ENCODE measurements around the gene TMC3.
"Not testable (repeated sequence)": the region's sequence is repeated elsewhere in the genome, so short reads cannot be mapped to it uniquely, and the experiment has no call there.

TMC3 gene

GRCh38 chr15:81373775-81374395 lies at the start of gene TMC3:
Gene TMC3, minus strand, starts transcription at chr15:81374213. Its CDS starts 136 bp downstream, at chr15:81374077.
- TF ChIP-seq CTCF (IDR thresholded peaks at IDR 0.05; ENCODE audit: control insufficient read depth, extremely low read depth, insufficient read depth) = no peak
- no peak for DNase-seq (ENCODE audit: low read depth)
- H3K4me3 ChIP-seq (ENCODE audit: low read depth, low read length) = no peak within 1 kb of the TSS

- TF ChIP-seq CTCF (IDR thresholded peaks at IDR 0.05; ENCODE audit: control insufficient read depth, extremely low read depth, insufficient read depth) = no peak
- no peak overlapping the region for H3K4me3 ChIP-seq (ENCODE audit: low read depth, low read length)
- DNase-seq (ENCODE audit: low read depth) = no peak
Observed at GRCh38 chr15:81421461-81421860, 47.4 kb upstream of the TMC3 start.

DNA sequence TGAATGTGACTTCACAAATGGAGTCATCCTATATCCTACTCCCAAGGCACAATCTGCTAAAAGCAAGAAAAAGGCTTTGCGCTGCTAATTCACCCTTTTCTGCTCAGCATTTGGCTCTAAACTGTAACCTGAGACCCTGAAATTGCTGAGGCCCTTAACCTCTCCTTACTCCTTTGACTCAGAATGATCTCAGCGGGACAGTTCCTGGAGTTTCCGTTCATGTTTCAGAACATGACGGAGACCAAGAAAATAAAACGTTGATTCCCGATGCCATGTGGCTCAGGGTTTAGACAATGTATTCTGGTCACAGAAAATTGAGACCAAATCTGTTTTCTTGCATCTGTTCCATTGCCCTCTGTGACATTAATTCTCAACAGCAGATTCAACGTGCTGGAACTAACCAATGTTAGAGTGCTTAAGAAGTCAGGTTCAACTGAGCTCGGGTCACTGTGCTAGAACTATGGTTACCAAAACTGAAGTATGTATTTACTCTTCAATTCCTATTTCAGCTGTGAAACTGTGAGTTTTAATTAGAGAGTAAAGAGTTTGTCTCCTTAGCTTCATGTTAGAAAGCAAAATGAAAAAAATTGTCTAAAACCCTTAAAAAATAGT lies 45.4 kb upstream of the TMC3 start:
- no peak for TF ChIP-seq CTCF (IDR thresholded peaks at IDR 0.05; ENCODE audit: control insufficient read depth, extremely low read depth, insufficient read depth)
- no peak for DNase-seq (ENCODE audit: low read depth)
- no peak overlapping the region for H3K4me3 ChIP-seq (ENCODE audit: low read depth, low read length)

DNA sequence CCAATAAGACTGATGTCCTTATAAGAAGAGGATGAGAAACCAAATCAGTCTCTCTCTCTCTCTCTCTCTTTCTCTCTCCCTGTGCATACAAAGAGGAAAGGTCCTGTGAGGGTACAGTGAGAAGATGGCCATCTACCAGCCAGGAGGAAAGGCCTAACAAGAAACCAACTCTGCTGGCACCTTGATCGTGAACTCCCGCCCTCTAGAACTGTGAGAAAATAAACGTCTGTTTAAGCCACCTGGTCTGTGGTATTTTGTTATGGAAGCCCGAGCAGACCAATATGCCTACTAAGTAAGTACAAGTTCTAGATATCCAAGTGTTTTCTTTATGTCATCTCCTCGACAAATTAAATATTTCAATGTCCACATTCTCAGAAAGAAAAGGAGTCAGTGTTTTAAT lies 44.9 kb upstream of the TMC3 start:
- TF ChIP-seq CTCF (IDR thresholded peaks at IDR 0.05; ENCODE audit: control insufficient read depth, extremely low read depth, insufficient read depth) = no peak
- DNase-seq (ENCODE audit: low read depth) = no peak
- H3K4me3 ChIP-seq (ENCODE audit: low read depth, low read length) = no peak overlapping the region

GRCh38 chr15:81418444-81418843 lies 44.4 kb upstream of the TMC3 start:
- DNase-seq (ENCODE audit: low read depth) = no peak
- TF ChIP-seq CTCF (IDR thresholded peaks at IDR 0.05; ENCODE audit: control insufficient read depth, extremely low read depth, insufficient read depth) = no peak
- no peak overlapping the region for H3K4me3 ChIP-seq (ENCODE audit: low read depth, low read length)

- DNase-seq (ENCODE audit: low read depth); H3K4me3 ChIP-seq (ENCODE audit: low read depth, low read length): not testable (repeated sequence)
Observed at GRCh38 chr15:81414274-81414968, 40.4 kb upstream of the TMC3 start.

DNA sequence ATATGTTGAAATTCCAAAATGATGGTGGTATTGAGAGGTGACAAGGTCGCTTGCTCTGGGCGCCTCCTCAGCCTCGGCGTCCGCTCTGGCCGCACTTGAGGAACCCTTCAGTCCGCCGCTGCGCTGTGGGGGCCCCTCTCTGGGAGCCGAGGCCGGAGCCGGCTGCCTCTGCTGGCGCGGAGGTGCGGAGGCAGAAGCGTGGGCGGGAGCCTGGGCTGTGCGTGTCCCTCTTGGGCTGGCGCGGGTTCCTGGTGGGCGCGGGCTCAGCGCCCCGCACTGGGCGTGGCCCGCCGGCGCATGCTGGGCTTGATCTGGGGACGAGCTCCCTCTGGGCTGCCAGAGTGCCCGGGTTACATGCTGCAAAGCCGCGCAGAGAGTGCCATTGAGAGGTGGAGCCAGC lies 39.8 kb upstream of the TMC3 start:
- no peak for TF ChIP-seq CTCF (IDR thresholded peaks at IDR 0.05; ENCODE audit: control insufficient read depth, extremely low read depth, insufficient read depth)
- no peak for DNase-seq (ENCODE audit: low read depth)

More for the DNA sequence above, 39.8 kb upstream of the TMC3 start:
- H3K4me3 ChIP-seq (ENCODE audit: low read depth, low read length) = no peak overlapping the region
